ENCODE results near the gene PHKG2. TPM values are rescaled to one million over a fixed set of nuclear protein-coding genes. Genes with fewer than 3 reads are reported as not detected.

The PHKG2 gene
- total RNA-seq, 4 donors from 2014 or later, result 29.9 to 46.2 (median 33.3) TPM

DNA sequence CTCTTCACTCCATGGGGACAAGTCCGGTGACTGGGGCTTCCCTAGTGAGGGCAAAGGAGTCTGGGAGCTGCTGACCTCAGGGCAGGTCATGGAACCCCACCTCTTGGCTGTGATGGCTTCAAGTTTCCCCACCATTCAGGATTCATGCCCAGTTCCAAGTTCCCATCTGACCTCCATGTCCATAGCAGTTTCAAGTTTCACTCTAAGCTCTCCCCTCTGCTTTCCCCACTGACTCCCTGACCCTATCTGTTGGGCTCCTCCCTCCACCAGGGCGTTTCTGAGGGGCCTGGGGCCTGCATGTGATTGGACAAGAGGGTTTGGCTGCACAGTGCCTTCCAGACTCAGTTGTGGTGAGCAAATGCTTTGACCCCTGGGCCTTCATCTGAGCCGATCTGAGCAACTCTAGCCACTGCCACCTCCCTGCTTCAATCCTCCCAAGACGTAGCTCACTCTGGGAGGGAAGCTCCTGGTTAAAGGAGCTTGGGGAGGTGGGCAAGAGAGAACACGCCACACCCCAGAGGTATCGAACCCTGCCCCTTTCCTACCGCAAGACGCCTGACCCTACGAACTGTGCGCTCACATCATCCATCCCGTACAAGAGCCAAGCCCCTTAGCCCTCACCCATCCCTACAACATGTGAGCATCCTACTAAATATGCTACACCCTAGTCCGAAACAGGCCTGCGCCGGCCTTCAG is 30.5 kb downstream of the PHKG2 start:
- Histone ChIP-seq H3K4me1 (peaks cover 0 to 54% (median 15%) of the 10 kb centered on the region in 4 donors), H3K9me3 (no peaks in the 10 kb centered on the region), H3K27me3 (no peaks in the 10 kb centered on the region), H3K27ac (peak overlapping the region in 3 of 4 donors; percentile 51 to 75 (median 74)), H3K36me3 (peaks cover 0 to 45% (median 13%) of the 10 kb centered on the region in 3 donors), H3K4me3 (no peak overlapping the region)
- WGBS, 2 donors, result 61 to 73% methylated on average over 14 of the region's 14 CpGs
- peak in 1 of 2 donors; percentile 56 for DNase-seq (ENCODE audit: low spot score in 2 of 2)
- TF ChIP-seq CTCF (IDR thresholded peaks at IDR 0.05), result no peak
- peak in 1 of 2 donors; percentile 10 for TF ChIP-seq EP300 (IDR thresholded peaks at IDR 0.05)
- no peak for TF ChIP-seq POLR2A (IDR thresholded peaks at IDR 0.05)

GRCh38 chr16:30779596-30779995 is 31.4 kb downstream of the PHKG2 start:
- 82 to 87% methylated on average over 6 of the region's 6 CpGs for WGBS, 2 donors

DNA sequence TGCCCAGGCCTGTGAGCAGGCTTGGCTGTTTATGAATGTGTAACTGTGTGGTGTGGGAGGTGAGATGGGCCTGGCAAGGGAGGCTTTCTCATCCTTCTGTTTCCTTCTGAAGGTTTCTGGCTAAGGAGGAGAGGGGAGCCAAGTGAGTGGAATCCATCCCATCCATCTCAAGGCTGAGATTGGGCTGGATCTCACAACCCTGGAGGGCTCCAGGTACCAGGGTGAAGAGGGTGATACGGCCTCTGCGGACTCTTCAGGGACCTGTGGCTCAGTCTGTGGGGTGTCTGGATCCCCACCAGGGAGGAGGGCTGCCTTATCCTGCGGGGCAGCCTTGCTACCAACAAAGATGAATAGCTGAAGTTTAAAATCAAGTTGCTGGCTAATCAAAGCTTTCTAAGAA is 31.8 kb downstream of the PHKG2 start:
- peaks cover 0 to 47% (median 13%) of the 10 kb centered on the region in 3 donors for H3K36me3 ChIP-seq
- DNase-seq (ENCODE audit: low spot score in 2 of 2), result no peak
- TF ChIP-seq POLR2A (IDR thresholded peaks at IDR 0.05) (no peak), CTCF (IDR thresholded peaks at IDR 0.05) (no peak), EP300 (IDR thresholded peaks at IDR 0.05) (no peak)
- H3K4me3 ChIP-seq, result no peak overlapping the region
- H3K27me3 ChIP-seq, result no peaks in the 10 kb centered on the region
- peak overlapping the region in 2 of 4 donors; percentile 51 to 75 for H3K27ac ChIP-seq
- WGBS, 2 donors, result 81 to 89% methylated on average over 3 of the region's 3 CpGs
- H3K9me3 ChIP-seq, result no peaks in the 10 kb centered on the region
- H3K4me1 ChIP-seq, result peaks cover 0 to 55% (median 11%) of the 10 kb centered on the region in 4 donors

More at GRCh38 chr16:30779596-30779995, 31.4 kb downstream of the PHKG2 start:
- no peak overlapping the region for H3K4me3 ChIP-seq
- peak overlapping the region in 3 of 4 donors; percentile 51 to 75 (median 74) for H3K27ac ChIP-seq
- no peaks in the 10 kb centered on the region for H3K9me3 ChIP-seq
- H3K36me3 ChIP-seq, result peaks cover 0 to 47% (median 13%) of the 10 kb centered on the region in 3 donors
- H3K4me1 ChIP-seq, result peaks cover 0 to 55% (median 14%) of the 10 kb centered on the region in 4 donors
- H3K27me3 ChIP-seq, result no peaks in the 10 kb centered on the region
- DNase-seq (ENCODE audit: low spot score in 2 of 2), result no peak
- no peak for TF ChIP-seq POLR2A (IDR thresholded peaks at IDR 0.05)
- no peak for TF ChIP-seq EP300 (IDR thresholded peaks at IDR 0.05)
- TF ChIP-seq CTCF (IDR thresholded peaks at IDR 0.05), result no peak

DNA sequence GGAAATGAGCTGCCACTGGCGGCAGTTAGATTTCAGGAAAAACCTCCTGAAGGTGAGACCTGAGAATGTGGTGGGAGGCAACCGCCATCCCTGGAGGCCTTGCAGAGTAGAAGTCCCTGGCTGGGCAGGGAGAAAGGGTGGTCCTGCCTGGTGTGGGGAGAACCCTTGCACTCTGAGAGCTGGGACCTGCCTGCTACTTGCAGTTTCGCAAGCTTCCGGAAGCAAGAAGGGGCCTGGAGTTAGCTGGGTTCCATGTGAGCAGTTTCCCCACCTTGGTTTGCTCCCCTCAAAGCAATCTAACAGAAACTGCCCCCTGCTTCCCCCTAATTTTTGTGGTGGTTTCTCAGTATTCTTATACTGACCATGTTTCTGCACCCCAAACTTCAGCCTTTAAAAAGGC is 32.3 kb downstream of the PHKG2 start:
- Histone ChIP-seq H3K9me3 (no peaks in the 10 kb centered on the region), H3K27me3 (no peaks in the 10 kb centered on the region), H3K27ac (peak overlapping the region in 1 of 4 donors; percentile 75), H3K36me3 (peaks cover 0 to 47% (median 13%) of the 10 kb centered on the region in 3 donors), H3K4me1 (peaks cover 0 to 59% (median 9%) of the 10 kb centered on the region in 4 donors), H3K4me3 (no peak overlapping the region)
- TF ChIP-seq EP300 (IDR thresholded peaks at IDR 0.05), result no peak
- no peak for TF ChIP-seq POLR2A (IDR thresholded peaks at IDR 0.05)
- TF ChIP-seq CTCF (IDR thresholded peaks at IDR 0.05), result no peak
- 67 to 79% methylated on average over 4 of the region's 4 CpGs for WGBS, 2 donors
- no peak for DNase-seq (ENCODE audit: low spot score in 2 of 2)
